ENCODE measurements around the gene SLC17A5.

DNA sequence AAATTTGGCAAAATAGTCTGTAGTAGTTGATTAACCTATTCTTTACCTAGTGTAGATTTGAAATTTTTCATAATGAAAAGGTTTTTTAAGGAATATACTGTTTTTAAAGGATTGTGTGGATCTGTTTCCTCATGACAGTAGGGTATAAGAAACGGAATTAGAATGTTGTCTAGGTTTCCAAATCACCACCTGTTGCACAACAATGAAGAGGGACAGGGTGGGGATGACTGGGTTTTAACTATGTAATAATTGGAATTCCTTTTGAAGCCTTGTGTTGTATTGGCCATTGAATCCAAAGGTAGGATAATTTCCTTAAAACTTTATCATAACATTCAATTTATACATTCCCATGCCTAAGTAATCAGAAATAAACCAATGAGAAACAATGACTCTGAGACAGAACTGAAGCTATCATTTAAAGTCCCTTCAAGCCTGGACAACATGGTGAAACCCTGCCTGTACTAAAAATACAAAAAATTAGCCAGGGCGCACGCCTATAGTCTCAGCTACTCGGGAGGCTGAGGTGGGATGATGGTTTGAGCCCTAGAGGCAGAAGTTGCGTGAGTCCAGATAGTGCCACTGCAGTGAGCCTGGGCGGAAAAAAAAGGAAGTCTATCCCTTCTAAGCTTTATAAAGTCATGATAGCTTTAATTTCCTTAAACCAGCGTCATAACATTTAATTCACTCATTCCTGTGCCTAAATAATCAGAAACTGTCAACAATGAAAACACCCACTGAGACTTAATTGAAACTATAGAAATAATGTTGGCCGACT lies 18.3 kb upstream of the SLC17A5 start:
- TF ChIP-seq EZH2 (IDR thresholded peaks at IDR 0.05): no peak
- TF ChIP-seq, protein P1, sequence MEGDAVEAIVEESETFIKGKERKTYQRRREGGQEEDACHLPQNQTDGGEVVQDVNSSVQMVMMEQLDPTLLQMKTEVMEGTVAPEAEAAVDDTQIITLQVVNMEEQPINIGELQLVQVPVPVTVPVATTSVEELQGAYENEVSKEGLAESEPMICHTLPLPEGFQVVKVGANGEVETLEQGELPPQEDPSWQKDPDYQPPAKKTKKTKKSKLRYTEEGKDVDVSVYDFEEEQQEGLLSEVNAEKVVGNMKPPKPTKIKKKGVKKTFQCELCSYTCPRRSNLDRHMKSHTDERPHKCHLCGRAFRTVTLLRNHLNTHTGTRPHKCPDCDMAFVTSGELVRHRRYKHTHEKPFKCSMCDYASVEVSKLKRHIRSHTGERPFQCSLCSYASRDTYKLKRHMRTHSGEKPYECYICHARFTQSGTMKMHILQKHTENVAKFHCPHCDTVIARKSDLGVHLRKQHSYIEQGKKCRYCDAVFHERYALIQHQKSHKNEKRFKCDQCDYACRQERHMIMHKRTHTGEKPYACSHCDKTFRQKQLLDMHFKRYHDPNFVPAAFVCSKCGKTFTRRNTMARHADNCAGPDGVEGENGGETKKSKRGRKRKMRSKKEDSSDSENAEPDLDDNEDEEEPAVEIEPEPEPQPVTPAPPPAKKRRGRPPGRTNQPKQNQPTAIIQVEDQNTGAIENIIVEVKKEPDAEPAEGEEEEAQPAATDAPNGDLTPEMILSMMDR (IDR thresholded peaks at IDR 0.05): no peak
- no peak for TF ChIP-seq EZH2phosphoT487 (IDR thresholded peaks at IDR 0.05)
